ENCODE results near the gene TGFB3.
"Not testable (repeated sequence)": the region's sequence is repeated elsewhere in the genome, so short reads cannot be mapped to it uniquely, and the experiment has no call there.

TGFB3 gene

DNA sequence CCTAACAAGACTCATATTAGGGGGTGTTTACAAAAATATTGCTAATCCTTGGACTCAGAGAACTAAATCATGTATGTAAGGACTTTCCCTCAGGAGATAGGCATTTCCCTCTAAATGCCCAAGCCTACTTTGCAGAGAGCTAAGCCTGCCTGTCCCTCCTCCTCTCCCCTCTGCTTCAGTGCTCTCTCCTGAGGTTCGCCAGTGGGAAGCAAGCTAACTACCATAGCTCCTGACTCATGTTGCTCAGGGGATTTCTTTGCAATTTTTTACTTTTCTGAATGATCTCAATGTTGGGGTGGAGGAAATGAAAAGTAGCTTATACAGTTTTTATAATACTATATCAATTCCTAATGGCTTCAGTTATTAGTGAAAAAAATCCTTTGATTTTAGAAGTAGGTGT is 33.4 kb upstream of the TGFB3 start:
- DNase-seq (ENCODE audit: low read depth), result no peak
- no peak for TF ChIP-seq CTCF (conservative IDR thresholded peaks at IDR 0.05; ENCODE audit: low read depth, low read length)

DNA sequence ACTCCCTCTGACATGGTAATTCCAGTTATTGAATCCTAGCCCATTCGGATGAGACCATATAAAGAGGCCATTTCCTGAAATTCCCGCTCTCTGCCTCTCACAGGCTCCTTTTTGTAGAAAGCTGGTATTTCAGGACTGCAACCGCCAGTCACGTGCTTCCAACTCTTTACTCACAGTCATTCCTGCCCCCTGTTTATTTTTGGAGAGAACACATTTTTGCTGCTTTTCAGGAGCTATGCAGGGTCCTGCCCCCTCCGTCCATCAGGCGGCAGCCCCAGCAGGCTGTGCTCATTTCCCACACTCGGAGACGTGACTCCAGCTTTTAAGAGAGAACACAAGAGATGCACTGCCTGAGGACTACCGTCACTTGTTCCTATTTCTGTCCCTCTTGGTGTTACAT is 30.6 kb upstream of the TGFB3 start:
- DNase-seq (ENCODE audit: low read depth), result peak; percentile 84
- TF ChIP-seq CTCF (conservative IDR thresholded peaks at IDR 0.05; ENCODE audit: low read depth, low read length), result peak; percentile 36
- H3K4me3 ChIP-seq (ENCODE audit: low read depth, low read length), result no peak overlapping the region

More for the DNA sequence above, 33.4 kb upstream of the TGFB3 start:
- no peak overlapping the region for H3K4me3 ChIP-seq (ENCODE audit: low read depth, low read length)

DNA sequence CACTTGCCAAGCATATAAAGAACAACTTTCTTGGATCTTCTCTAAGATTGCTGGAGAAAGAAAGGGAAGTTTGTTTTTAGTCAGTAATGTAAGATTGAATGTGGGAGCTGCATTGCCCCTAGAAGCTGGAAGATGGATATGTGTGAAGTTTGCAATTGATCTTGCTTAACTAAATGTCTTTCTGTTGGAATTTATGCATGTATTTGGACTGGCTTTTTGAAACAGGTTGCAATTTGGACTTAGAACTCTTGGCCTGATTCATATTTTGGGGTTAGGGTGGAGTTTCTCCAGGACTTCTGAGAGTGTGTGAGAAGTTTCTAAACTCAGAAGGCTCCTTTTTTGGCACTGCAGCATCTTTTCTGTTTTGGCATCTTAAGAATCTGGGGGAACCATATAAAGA is 30.1 kb upstream of the TGFB3 start:
- no peak overlapping the region for H3K4me3 ChIP-seq (ENCODE audit: low read depth, low read length)
- TF ChIP-seq CTCF (conservative IDR thresholded peaks at IDR 0.05; ENCODE audit: low read depth, low read length), result no peak
- no peak for DNase-seq (ENCODE audit: low read depth)

GRCh38 chr14:76009627-76010026 is 27.8 kb upstream of the TGFB3 start:
- not testable (repeated sequence) for DNase-seq (ENCODE audit: low read depth); H3K4me3 ChIP-seq (ENCODE audit: low read depth, low read length)

DNA sequence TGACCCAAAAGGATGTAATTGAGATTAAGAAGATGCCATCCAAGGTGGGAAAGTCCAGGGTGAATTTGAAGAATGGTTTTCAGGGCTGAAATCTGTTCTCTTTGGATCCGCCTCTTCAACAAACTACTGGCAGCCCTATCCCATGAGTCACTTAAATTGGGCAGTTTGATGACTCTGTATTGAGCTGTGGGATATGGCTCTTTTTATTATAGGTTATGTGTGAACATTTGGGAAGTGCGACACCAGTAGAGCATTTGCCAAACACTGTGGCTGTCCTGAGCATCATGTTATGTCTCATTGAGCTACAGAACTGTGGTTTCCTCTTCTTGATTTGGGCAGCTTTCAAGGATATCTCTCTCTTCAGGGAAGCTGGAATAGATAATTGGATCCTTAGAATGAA is 26.1 kb upstream of the TGFB3 start:
- DNase-seq (ENCODE audit: low read depth), result no peak
- no peak overlapping the region for H3K4me3 ChIP-seq (ENCODE audit: low read depth, low read length)
- TF ChIP-seq CTCF (conservative IDR thresholded peaks at IDR 0.05; ENCODE audit: low read depth, low read length), result no peak

DNA sequence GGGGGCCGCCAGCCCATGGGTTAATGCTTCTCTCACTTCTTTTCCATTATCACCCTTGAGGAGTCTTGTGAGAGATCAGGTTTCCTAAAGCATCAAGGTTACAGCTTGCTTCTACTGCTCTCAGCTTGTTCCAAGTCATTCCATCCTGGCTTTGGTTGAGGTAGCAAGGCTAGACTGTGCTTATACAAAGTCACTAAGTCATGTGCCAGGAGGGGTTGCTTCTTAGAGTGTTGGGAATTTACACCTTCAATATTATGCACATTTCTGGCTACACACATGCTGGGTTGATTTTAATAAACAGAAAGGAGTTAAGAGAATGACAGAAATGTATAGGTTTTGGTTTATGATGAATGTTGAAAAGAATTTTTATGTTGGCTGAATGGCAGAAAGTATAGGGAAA is 25.6 kb upstream of the TGFB3 start:
- no peak overlapping the region for H3K4me3 ChIP-seq (ENCODE audit: low read depth, low read length)
- TF ChIP-seq CTCF (conservative IDR thresholded peaks at IDR 0.05; ENCODE audit: low read depth, low read length), result no peak
- DNase-seq (ENCODE audit: low read depth), result no peak

GRCh38 chr14:76006253-76006652 is 24.5 kb upstream of the TGFB3 start:
- no peak for TF ChIP-seq CTCF (conservative IDR thresholded peaks at IDR 0.05; ENCODE audit: low read depth, low read length)
- no peak overlapping the region for H3K4me3 ChIP-seq (ENCODE audit: low read depth, low read length)
- DNase-seq (ENCODE audit: low read depth), result no peak

GRCh38 chr14:76002383-76002782 is 20.6 kb upstream of the TGFB3 start:
- H3K4me3 ChIP-seq (ENCODE audit: low read depth, low read length), result no peak overlapping the region
- DNase-seq (ENCODE audit: low read depth), result no peak
- no peak for TF ChIP-seq CTCF (conservative IDR thresholded peaks at IDR 0.05; ENCODE audit: low read depth, low read length)

All from choroid plexus epithelial cell (primary cell).